HG02610 (cell line): Measurements from ENCODE around the gene HMGA1.
"Not testable (repeated sequence)": the region's sequence is repeated elsewhere in the genome, so short reads cannot be mapped to it uniquely, and the experiment has no call there.

Experiments
- ATAC-seq: cut with Tn5 transposase; IDR thresholded peaks from one replicate; pipeline ENCODE4 v1.9.1; 2021; ENCODE audit warnings: mild to moderate bottlenecking, moderate library complexity; ENCODE audit not compliant: unreplicated experiment

The HMGA1 gene

DNA sequence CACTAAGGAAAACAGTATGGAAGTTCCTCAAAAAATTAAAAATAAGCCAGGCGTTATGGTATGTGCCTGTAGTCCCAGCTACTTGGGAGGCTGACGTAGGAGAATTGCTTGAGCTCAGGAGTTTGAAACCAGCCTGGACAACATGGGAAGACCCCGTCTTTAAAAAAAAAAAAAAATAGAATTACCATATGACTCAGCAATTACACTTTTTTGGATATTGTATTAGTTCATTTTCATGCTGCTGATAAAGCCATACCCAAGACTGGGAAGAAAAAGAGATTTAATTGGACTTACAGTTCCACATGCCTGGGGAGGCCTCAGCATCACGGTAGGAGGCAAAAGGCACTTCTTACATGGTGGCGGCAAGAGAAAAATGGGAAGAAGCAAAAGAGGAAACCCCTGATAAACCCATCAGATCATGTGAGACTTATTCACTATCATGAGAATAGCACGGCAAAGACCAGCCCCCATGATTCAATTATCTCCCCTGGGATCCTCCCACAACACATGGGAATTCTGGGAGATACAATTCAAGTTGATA, 22.9 kb downstream of the HMGA1 start:
- ATAC-seq = no peak

GRCh38 chr6:34260576-34261267, 24.0 kb downstream of the HMGA1 start:
- ATAC-seq = no peak

DNA sequence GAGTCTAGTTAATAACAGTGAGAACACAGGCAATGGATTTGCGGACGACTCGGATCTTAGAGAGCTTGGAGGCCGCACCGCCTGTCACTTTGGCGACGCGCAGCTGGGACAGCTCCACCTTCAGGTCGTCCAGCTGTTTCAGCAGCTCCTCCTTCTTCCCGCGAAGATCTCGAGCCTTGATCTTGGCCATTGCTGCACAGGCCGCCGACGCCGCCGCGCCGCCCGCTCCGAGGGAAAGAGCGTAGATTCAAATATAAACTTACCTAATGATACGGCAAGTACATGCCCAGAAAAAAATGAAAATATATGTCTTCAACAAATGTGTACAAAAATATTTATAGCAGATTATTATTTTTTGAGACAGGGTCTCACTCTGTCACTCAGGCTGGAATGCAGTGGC, 26.8 kb downstream of the HMGA1 start:
- ATAC-seq = not testable (repeated sequence)

DNA sequence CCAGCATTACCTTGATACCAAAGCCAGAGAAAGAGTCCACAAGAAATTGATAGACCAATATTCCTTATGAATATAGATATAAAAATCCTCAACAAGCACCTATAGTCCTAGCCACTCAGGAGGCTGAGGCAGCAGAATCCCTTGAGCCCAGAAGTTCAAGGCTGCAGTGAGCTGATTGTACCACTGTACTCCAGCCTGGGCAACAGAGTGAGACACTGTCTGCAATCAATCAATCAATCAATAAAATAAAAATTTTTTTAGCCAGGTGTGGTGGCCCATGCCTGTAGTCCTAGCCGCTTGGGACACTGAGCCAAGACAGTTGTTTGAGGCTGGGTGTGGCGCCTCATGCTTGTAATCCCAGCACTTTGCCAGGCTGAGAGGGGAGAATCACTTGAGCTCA, 31.1 kb downstream of the HMGA1 start:
- no peak for ATAC-seq

- not testable (repeated sequence) for ATAC-seq
These were observed 32.5 kb downstream of the HMGA1 start for GRCh38 chr6:34269132-34269531.

DNA sequence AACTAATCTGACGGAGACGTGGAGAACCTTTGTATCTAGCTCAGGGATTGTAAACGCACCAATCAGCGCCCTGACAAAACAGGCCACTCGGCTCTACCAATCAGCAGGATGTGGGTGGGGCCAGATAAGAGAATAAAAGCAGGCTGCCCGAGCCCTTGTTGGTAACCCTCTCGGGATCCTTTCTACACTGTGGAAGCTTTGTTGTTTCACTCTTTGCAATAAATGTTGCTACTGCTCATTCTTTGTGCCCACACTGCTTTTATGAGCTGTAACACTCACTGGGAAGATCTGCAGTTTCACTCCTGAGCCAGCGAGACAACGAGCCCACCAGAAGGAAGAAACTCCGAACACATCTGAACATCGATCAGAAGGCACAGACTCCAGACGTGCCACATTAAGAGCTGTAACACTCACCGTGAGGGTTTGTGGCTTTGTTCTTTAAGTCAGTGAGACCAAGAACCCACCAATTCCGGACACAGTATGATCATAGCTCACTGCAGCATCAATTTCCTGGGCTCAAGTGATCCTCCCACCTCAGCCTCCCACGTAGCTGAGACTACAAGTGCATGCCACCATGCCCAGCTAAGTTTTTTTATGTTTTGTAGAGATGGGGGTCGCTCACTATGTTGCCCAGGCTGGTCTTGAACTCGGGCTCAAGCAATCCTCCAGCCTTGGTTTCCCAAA, 33.1 kb downstream of the HMGA1 start:
- ATAC-seq = not testable (repeated sequence)

DNA sequence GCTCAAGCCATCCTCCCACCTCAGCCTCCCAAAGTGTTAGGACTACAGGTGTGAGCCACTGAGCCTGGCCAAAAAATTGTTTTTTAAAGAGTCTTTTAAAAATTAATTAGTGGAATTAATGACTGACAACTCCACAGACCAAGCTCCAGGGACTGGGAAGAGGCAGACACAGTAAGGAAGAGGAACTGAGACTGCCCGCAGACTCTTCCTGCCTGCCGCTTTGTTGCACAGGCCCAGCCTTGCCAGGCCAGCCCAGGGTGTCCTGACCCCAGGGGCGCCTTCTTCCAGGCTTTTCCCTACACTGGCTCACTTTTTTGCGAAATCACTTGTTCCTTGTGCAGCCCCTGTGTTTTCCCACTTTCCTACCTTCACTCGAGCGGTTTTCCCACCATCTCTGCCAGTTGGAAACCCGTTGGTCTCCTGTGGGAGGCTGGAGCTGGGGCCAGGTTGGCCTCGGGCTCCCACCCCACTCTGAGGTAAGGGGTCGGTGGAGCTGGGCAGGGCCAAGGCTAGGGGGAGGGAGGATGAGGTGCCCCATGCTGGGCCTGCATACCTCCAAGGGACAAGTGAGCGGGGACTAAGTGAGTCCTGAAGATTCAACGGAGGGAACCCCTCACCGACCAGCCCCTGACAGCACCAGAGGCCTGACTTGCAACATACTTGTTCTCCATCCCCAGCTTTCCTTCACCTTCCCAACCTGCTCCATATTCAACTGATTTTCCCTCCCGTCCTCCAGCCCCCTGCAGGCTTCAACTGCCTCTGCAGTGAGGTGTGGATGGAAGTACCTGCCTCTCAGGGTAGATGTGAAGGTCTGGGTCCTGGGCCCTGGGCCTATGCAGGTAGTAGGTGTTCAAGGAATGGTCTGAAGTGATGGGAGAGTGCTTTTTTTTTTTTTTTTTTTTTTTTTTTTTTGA, 35.6 kb downstream of the HMGA1 start:
- ATAC-seq = no peak

- ATAC-seq = no peak
These were observed 36.7 kb downstream of the HMGA1 start for GRCh38 chr6:34273242-34273805.

DNA sequence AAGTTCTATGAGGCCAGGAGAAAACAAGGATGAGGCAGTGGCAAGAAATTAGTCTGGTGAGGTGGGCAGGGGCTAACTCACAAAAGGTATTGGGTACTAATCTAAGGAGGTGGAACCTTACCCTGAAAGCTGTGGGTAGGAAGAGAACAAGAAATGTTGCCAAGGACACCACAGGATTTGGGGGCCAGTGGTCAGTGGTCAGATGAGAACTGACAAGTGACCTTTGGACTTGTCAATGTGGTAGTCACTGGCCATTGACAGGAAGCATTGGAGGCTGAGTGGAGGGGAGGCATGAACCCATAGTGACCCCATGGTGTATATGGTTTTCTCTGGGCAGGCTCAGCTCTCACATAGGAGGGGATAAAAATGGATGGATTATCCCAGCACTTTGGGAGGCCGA, 37.5 kb downstream of the HMGA1 start:
- ATAC-seq = no peak

- ATAC-seq = no peak
These were observed 38.6 kb downstream of the HMGA1 start for GRCh38 chr6:34275128-34275804.

DNA sequence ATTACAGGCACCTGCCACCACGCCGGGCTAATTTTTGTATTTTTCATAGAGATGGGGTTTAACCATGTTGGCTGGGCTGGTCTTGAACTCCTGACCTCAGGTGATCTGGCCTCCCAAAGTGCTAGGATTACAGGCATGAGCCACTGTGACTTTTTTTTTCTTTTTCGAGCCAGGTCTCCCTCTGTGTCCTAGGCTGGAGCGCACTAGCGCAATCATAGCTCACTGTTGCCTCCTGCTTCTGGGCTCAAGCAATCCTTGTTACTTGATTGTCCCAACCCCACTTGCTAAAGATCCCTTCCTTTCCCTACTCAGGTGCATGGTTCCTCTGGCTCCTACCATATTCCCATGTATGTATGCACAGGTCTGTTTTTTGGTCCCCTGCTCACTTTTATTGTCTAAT, 39.5 kb downstream of the HMGA1 start:
- no peak for ATAC-seq

DNA sequence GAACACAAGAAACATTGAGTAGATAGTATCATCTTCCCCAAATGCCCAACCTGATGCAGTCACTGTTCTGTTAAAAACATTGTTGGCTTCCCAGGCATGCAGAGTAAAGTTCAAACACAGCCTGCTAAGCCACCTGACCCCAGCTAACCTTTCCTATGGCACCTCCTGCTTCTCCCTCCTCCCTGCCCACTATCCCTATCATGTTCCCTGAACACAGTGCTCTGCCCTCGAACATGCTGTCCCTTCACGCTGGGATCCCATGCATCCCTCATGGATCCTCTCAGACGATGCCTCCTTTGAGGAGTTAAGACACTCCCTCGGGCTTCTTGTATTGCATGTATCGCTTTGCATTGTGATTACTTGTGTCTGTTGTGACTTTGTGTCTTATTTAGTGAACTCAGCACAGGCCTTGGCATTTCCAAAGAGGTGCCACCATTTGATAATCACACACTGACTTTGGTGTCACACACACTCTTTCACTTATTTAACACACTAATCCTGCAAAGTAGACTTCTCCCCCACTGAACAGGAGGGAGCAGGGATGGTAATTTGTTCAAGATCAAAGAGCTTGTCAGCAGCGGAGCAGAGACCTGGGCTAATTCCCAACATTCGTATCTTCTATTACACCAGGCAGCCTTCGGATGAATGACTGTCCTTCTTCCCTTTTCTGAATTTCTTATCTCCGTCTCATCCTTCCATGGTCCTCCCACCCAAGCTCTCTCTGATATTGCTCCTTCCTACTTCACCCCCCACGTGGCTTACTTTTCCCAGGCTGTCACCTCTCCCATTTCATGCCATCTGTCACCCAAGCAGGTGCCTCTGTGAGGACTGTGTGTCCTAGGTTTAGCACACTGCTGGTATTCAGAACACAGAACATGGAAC, 40.4 kb downstream of the HMGA1 start:
- ATAC-seq = no peak

- no peak for ATAC-seq
These were observed 41.1 kb downstream of the HMGA1 start for GRCh38 chr6:34277763-34278112.

DNA sequence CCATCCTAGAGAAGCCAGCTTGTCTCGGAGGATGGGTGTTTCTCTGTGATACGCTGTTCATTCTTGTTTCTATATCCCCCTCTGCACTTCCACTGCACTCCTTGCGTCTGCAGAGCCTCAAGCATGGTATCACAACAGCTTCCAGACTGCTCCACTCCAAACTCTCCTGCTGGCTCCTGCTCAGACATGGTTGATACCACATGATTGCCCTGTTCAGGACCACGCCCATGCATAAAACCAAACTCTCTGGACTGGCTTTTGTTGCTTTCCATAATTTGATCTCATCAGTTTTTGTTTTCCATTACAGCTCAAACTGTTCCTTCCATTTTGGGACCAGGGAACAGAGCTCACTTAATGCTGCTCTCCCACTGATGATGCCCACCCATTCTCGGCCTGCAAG, 42.2 kb downstream of the HMGA1 start:
- ATAC-seq = no peak

DNA sequence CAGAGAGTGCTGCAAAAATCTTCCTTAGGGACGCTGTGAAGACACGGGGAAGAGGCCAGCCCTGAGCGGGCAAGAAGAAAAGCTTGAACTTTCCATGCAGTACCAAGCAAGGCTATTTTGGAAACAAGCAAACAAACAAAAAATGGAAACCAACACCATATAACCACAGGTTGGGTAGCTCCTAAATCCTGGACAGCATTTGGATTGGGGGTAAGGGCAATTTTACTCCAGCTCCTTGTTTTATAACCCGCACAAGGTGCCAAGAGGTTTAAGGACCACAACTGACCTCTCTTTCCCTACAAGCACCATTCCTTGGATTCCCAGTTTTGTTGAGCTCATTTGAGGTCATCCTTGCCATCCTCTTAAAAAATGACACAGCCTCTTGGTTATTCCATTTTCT, 43.5 kb downstream of the HMGA1 start:
- ATAC-seq = no peak

DNA sequence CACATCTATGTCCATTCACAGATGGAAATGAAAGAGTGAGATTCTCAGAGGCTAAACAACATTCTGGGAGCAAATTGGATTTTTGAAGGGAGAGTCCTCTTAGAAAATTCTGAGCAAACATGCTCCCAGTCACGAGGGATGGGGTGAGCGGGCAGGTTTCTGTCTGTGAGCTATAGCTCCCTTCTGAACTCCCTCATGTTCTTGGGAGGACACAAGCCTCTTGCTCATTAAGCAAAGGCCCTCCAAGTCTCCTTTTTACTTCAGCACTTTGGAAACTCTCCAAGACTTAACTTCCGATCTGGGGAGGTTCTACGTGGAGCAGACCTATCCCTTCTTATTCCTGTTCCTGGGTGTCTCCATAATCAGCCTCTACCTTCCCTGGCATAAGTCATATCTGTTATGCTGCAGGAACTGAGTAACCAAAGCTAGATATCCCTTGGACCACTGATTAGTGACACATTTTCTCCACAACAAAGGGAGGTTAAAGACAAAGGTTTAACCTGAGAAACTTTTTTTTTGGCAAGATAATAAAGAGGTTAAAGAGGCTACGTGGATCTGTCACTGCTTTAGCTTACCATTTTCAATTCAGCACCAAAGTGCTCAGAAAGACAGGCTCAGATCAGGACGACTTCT, 45.1 kb downstream of the HMGA1 start:
- no peak for ATAC-seq

- ATAC-seq = no peak
These were observed 48.1 kb downstream of the HMGA1 start for GRCh38 chr6:34284563-34285447.
